HG03520 (cell line): ENCODE data around the gene AHDC1.

Source experiments
- ATAC-seq: cut with Tn5 transposase; IDR thresholded peaks from one replicate; pipeline ENCODE4 v1.9.1; 2021; ENCODE audit warnings: mild to moderate bottlenecking, moderate library complexity; ENCODE audit not compliant: unreplicated experiment

Gene AHDC1

GRCh38 chr1:27615346-27616192, 11.6 kb upstream of the AHDC1 start:
- no peak for ATAC-seq

- ATAC-seq: no peak
These were observed 10.8 kb upstream of the AHDC1 start for GRCh38 chr1:27614625-27615344.

- ATAC-seq: no peak
These were observed 10.2 kb upstream of the AHDC1 start for GRCh38 chr1:27614043-27614624.

- ATAC-seq: no peak
These were observed 8.8 kb upstream of the AHDC1 start for GRCh38 chr1:27612718-27613117.

- no peak for ATAC-seq
These were observed 7.5 kb upstream of the AHDC1 start for GRCh38 chr1:27611450-27611849.

- ATAC-seq: no peak
These were observed 5.8 kb upstream of the AHDC1 start for GRCh38 chr1:27609618-27610240.

GRCh38 chr1:27609210-27609555, 5.2 kb upstream of the AHDC1 start:
- no peak for ATAC-seq

GRCh38 chr1:27607239-27607804, 3.4 kb upstream of the AHDC1 start:
- no peak for ATAC-seq

- ATAC-seq: no peak
These were observed 2.8 kb upstream of the AHDC1 start for GRCh38 chr1:27606708-27607238.

GRCh38 chr1:27605796-27606707, 2.1 kb upstream of the AHDC1 start:
- ATAC-seq: no peak

GRCh38 chr1:27605300-27605766, 1.4 kb upstream of the AHDC1 start:
- no peak for ATAC-seq

GRCh38 chr1:27604579-27605299, 795 bp upstream of the AHDC1 start:
- ATAC-seq: no peak

- no peak for ATAC-seq
These were observed 649 bp downstream of the AHDC1 start for GRCh38 chr1:27603309-27603680.

GRCh38 chr1:27602462-27603308, 1.3 kb downstream of the AHDC1 start:
- ATAC-seq: no peak

- no peak for ATAC-seq
These were observed 2.0 kb downstream of the AHDC1 start for GRCh38 chr1:27601771-27602461.

- ATAC-seq: no peak
These were observed 2.6 kb downstream of the AHDC1 start for GRCh38 chr1:27601321-27601770.

- no peak for ATAC-seq
These were observed 3.3 kb downstream of the AHDC1 start for GRCh38 chr1:27600498-27601175.
